A204.1 (cell line): Measurements from ENCODE around the gene CDKAL1.

Source experiments
- FAIRE-seq: peaks from 2 replicates; lab custom pipeline; 2012; peaks lifted over from hg19 to GRCh38; lab: Jason Lieb, UNC

The CDKAL1 gene

GRCh38 chr6:20983961-20984360 is 449.7 kb downstream of the CDKAL1 start:
- no peak for FAIRE-seq

DNA sequence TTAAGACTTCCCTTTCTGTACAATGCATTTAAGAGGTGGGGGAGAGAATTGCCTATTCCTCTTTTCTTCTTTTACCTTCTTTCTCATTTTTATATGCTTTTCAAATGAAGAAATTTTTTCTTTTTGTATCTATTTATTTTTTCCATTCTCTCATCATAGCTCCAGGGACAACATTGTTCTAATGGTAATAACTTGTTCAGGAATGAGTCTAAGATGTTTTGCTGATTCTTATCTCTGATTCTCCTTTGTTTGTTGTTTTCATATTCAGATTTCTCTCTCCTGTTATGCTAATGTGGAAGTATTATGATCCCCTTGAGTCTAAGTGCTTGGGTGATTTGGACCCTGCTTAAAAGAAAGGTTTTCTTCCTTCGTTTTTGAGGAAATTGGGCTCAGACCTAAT is 451.6 kb downstream of the CDKAL1 start:
- no peak for FAIRE-seq

GRCh38 chr6:20991910-20992309 is 457.7 kb downstream of the CDKAL1 start:
- no peak for FAIRE-seq

DNA sequence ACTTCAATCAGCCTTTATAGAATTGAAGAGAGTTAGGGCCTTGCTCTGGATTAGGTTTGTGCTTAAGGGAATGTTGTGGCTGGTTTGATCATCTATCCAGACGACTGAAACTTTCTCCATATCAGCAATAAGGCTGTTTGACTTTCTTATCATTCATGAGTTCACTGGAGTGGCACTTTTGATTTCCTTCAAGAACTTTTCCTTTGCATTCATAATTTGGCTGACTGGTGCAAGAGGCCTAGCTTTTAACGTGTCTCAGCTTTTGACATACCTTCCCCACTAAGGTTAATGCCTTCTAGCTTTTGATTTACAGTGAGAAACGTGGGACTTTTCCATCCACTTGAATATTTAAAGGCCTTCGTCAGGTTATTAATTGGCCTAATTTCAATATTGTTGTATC is 461.8 kb downstream of the CDKAL1 start:
- FAIRE-seq, result no peak

GRCh38 chr6:20997143-20997769 is 463.0 kb downstream of the CDKAL1 start:
- no peak for FAIRE-seq

DNA sequence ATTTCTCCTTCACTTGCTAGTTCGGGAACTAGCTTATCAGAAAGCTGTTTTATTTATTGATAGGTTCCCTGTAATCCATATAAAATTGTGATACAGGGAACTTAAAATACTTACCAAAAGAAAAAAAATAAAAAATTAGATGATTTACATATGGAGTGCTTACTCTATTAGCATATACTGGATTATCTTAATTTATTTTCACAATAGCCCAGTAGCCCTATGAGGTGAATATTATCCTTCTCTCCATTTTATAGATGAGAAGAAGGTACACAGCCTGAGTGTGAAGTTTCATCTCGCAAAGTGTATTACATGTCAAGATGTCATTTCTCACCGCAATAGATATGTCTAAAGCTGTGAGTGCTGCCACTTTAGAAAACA is 463.5 kb downstream of the CDKAL1 start:
- no peak for FAIRE-seq

- FAIRE-seq, result no peak
Measured at GRCh38 chr6:20998748-20999448, 464.6 kb downstream of the CDKAL1 start.

DNA sequence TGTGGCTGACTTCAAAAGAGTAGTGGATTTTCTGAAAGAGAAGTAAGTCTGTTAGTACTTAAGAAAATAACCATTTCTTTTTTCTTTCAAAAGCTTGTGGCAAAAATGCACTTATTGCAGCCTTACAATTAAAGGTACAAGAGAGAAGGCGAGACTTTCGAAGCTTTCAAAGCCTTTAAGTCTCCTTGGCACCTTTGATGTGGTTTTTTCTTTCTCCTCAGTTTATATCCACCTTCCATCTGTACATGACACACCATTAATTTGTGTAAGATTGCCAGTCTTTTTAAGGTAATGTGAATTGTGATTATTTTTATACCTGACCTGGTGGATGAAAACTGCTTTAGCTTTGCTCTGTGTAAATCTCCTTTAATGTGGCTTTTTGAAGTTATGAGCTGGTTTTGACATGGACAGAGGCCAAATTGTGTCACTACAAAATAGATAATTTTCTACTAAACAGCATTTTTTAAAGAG is 466.1 kb downstream of the CDKAL1 start:
- FAIRE-seq, result no peak

DNA sequence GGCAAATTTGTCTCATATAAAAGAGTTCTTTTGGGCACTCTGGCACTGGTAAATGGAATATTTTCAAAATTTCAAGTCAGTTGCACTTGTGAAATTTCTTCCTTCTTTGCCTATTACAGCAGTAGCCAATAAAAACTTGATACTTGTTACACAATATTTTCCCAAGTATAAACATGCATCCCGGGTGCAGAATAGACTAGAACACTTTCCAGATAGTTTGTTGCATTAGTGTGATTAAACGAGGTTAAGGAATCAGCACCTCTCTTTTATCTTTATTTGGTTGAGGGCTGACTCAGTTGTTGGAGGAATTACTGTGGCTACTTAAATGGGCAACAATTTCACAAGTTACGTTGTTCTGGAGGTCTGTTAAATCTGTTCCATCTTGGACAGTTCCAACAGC is 467.5 kb downstream of the CDKAL1 start:
- no peak for FAIRE-seq

GRCh38 chr6:21003780-21004541 is 469.7 kb downstream of the CDKAL1 start:
- FAIRE-seq, result no peak

DNA sequence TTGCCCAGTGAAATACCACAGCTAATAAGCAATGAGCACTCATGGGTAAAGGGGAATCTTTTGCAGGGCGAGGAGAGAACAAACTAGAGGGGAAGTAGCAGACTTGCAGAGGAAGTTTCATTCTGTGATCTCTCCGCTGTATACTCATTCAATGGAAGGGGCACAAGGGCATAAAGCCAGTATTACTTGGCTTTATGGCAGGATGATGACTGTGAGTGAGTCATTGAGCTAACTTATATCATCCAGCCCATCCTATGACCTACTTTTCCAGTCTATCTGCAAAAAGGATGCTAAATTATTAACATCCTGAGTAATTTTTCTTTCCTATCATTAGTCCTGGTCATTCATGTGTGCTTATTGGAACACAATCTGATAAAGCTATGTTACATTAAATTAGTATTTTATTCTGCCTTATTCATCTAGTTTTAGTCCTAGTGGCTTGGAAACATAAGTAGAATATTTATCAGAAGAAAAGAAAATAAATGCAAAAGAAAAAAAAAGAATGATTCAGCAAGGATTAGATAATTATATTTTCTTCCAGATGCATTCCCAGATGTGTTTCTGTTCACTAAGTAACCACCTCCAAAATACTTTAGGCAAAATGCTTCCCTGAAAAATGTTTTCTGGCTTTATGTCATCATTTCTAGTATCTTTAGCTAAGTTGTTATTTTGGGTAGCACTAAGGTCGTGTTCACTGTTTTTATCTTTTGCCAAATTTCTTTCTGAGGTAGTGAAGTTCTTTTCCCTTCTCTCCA is 471.7 kb downstream of the CDKAL1 start:
- no peak for FAIRE-seq

DNA sequence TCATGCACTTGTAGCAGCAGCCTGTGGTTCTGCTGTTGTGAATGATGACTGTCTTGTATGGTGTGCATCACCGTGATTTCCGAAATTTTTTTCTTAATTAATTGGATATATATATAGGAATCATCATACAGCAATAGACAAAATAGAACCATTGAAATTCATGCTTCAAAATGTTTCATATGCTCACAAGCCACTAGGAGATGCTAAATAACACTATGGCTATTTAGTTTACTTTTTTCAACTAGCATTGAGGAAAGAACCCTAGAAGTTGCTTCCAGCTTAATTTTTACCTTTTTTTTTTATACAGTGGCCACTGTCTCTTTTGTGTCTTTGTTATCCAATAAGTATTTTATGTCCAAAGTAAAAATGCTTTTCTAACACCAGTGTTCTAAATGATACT is 485.4 kb downstream of the CDKAL1 start:
- no peak for FAIRE-seq

GRCh38 chr6:21022343-21023107 is 488.3 kb downstream of the CDKAL1 start:
- FAIRE-seq, result no peak

GRCh38 chr6:21023210-21023609 is 489.0 kb downstream of the CDKAL1 start:
- FAIRE-seq, result no peak

DNA sequence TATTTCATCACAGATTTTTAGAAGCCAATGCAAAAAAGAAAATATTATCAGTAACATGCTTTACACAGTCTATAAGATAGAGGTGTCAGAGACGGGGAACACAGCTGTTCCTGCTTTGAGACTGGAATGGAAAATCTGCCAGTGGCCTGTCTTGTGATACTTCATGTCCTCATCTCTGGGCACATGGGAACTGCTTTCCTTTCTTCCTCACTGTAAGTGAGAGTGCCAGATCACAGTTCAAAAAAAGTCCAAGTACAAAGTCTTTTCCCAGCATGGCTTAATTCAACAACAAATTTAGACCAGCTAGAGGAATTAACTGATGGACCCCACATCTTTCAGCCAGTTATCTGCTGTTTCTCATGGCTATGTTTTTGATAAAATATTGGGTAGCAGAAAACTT is 490.4 kb downstream of the CDKAL1 start:
- FAIRE-seq, result no peak

DNA sequence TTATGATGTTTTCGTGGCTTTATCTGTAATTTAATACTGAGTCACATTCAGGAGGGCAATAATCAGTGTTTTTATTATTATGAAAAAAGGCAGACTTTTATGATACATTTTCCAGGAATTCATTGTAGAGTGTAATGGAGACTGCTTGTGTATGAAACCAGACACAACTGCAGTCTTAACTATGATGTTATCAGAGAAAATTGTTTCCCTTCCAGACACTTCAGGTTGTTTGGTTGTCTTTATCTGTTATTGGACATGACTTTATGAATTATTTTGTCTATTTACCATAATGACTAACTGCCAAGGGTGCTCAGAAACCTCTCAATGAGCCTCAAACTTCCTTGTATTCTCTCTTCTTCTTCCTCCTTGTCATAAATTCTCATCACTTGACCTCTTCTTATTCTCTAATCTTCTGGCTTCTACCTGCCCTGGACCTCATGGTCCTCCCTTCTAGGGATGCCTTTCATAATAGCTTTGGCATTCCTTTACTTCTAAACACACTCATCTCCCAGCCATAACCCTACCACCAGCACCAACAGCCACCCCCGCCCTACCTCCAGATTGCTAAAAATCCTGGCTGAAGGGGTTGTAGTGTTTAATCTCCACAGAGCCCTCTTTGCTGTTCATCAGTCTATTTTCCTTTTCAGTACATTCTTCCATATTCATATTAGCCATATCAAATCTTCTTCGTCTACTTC is 492.5 kb downstream of the CDKAL1 start:
- FAIRE-seq, result no peak

DNA sequence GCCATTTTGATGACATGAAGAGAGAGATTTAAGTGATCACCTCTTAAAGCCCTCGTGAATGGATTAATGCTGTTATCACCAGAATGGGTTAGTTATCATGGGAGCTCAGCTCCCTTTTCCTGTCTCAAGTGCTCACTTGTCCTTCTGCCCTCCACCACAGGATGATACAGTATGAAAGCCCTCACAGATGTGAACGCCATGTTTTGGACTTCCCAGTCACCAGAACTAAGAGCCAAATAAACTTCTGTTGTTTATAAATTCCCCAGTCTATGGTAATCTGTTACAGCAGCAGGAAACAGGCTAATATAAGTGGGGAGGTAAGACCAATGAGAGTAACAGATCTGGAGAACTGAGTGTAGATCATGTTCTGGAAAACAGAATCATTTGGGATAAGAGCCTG is 493.2 kb downstream of the CDKAL1 start:
- no peak for FAIRE-seq

GRCh38 chr6:21031182-21031581 is 496.9 kb downstream of the CDKAL1 start:
- no peak for FAIRE-seq

DNA sequence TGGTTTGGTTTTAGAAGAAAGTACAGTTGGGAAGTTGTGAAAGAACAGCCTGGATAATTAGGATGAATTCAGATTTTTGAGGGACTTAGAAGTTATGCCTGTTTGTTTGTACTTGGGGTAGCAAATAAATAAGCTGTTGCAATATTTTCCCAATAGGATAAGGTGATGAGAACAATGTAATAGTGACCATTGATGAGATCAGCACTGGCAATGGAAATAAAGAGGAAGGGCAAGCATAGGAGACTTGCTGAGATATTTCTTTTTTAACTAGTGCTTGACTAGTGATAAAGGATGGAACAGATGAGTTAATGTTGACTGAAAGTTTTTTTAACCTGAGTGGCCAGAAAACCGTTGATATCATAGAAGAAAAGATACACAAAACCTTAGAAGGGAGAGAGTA is 498.8 kb downstream of the CDKAL1 start:
- FAIRE-seq, result no peak

DNA sequence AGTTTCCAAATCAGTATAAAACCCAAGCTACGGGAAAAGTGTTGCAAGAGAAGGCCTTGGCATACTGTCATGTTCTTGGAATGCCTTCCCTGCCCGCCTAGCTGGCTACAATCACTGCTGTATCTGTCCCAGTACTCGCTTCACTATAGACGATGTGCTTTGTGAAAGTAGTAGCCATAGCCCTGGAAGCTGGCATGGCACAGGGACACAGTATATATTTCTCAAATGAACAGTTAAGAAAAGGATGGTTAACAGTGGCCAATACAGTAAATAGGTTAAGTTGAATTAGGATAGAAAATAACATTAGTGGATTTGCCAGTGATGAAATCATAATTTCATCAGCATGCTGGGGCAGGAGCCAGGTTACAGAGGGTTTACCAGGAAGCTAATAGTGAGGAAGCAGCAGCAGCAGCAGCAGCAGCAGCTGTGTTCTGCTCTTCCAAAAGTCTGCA is 499.3 kb downstream of the CDKAL1 start:
- FAIRE-seq, result no peak

- FAIRE-seq, result no peak
Measured at GRCh38 chr6:21034345-21034744, 500.1 kb downstream of the CDKAL1 start.
